ENCODE data around the gene CAMK1G. TPM values are rescaled to one million over a fixed set of nuclear protein-coding genes. Genes with fewer than 3 reads are reported as not detected.

Gene CAMK1G
- total and polyA plus RNA-seq, 2 experiments from 2014 or later, result 0.32 to 0.76 TPM

- no peak for ATAC-seq
- H3K27ac ChIP-seq (ENCODE audit: low read depth), result no peak overlapping the region
- no peaks in the 10 kb centered on the region; the same call in 2 of the 3 replicates for H3K9me3 Mint-ChIP-seq
These were observed 25.7 kb downstream of the CAMK1G start for GRCh38 chr1:209609041-209609790.

More at GRCh38 chr1:209609041-209609790, 25.7 kb downstream of the CAMK1G start:
- Histone ChIP-seq H3K4me3 (no peak overlapping the region), H3K4me2 (no peak overlapping the region), H2AFZ (no peak overlapping the region), H4K20me1 (replicated peaks; ENCODE audit: insufficient read depth) (no peaks in the 10 kb centered on the region), H3F3A (replicated peaks; ENCODE audit: low read depth) (no peaks in the 10 kb centered on the region), H3K9me2 (ENCODE audit: insufficient read depth) (no peaks in the 10 kb centered on the region), H3K4me1 (ENCODE audit: insufficient read depth) (no peaks in the 10 kb centered on the region), H3K36me3 (ENCODE audit: insufficient read depth) (no peaks in the 10 kb centered on the region), H3K79me2 (replicated peaks; ENCODE audit: insufficient read depth) (no peaks in the 10 kb centered on the region), H3K27me3 (ENCODE audit: insufficient read depth) (no peaks in the 10 kb centered on the region)
- no peaks in the 10 kb centered on the region for H3K4me1 Mint-ChIP-seq
- no peak overlapping the region for H3K4me3 Mint-ChIP-seq
- H3K36me3 Mint-ChIP-seq (ENCODE audit: low read depth), result no peaks in the 10 kb centered on the region
- peaks cover 5% of the 10 kb centered on the region for H3K27me3 Mint-ChIP-seq (ENCODE audit: insufficient read depth, low read depth, poor library complexity)
- DNase-seq (ENCODE audit: low spot score), result no peak
- no peak overlapping the region for H3K27ac Mint-ChIP-seq
- TF ChIP-seq EZH2 (IDR thresholded peaks at IDR 0.05; ENCODE audit: low read depth, unreplicated experiment), result no peak
- no peak for TF ChIP-seq NANOG (IDR thresholded peaks at IDR 0.05; ENCODE audit: borderline replicate concordance)
- no peak for TF ChIP-seq ZNF114 (CRISPR knock-in tag; IDR thresholded peaks at IDR 0.05)
- no peak for TF ChIP-seq STAT1 (IDR thresholded peaks at IDR 0.05; ENCODE audit: unreplicated experiment)
- no peak for TF ChIP-seq REST (IDR thresholded peaks at IDR 0.05; ENCODE audit: unreplicated experiment)
- TF ChIP-seq ZNF331 (CRISPR knock-in tag; IDR thresholded peaks at IDR 0.05; ENCODE audit: low read depth), result no peak
- no peak for TF ChIP-seq JUNB (IDR thresholded peaks at IDR 0.05; ENCODE audit: unreplicated experiment)
- TF ChIP-seq, protein P1, sequence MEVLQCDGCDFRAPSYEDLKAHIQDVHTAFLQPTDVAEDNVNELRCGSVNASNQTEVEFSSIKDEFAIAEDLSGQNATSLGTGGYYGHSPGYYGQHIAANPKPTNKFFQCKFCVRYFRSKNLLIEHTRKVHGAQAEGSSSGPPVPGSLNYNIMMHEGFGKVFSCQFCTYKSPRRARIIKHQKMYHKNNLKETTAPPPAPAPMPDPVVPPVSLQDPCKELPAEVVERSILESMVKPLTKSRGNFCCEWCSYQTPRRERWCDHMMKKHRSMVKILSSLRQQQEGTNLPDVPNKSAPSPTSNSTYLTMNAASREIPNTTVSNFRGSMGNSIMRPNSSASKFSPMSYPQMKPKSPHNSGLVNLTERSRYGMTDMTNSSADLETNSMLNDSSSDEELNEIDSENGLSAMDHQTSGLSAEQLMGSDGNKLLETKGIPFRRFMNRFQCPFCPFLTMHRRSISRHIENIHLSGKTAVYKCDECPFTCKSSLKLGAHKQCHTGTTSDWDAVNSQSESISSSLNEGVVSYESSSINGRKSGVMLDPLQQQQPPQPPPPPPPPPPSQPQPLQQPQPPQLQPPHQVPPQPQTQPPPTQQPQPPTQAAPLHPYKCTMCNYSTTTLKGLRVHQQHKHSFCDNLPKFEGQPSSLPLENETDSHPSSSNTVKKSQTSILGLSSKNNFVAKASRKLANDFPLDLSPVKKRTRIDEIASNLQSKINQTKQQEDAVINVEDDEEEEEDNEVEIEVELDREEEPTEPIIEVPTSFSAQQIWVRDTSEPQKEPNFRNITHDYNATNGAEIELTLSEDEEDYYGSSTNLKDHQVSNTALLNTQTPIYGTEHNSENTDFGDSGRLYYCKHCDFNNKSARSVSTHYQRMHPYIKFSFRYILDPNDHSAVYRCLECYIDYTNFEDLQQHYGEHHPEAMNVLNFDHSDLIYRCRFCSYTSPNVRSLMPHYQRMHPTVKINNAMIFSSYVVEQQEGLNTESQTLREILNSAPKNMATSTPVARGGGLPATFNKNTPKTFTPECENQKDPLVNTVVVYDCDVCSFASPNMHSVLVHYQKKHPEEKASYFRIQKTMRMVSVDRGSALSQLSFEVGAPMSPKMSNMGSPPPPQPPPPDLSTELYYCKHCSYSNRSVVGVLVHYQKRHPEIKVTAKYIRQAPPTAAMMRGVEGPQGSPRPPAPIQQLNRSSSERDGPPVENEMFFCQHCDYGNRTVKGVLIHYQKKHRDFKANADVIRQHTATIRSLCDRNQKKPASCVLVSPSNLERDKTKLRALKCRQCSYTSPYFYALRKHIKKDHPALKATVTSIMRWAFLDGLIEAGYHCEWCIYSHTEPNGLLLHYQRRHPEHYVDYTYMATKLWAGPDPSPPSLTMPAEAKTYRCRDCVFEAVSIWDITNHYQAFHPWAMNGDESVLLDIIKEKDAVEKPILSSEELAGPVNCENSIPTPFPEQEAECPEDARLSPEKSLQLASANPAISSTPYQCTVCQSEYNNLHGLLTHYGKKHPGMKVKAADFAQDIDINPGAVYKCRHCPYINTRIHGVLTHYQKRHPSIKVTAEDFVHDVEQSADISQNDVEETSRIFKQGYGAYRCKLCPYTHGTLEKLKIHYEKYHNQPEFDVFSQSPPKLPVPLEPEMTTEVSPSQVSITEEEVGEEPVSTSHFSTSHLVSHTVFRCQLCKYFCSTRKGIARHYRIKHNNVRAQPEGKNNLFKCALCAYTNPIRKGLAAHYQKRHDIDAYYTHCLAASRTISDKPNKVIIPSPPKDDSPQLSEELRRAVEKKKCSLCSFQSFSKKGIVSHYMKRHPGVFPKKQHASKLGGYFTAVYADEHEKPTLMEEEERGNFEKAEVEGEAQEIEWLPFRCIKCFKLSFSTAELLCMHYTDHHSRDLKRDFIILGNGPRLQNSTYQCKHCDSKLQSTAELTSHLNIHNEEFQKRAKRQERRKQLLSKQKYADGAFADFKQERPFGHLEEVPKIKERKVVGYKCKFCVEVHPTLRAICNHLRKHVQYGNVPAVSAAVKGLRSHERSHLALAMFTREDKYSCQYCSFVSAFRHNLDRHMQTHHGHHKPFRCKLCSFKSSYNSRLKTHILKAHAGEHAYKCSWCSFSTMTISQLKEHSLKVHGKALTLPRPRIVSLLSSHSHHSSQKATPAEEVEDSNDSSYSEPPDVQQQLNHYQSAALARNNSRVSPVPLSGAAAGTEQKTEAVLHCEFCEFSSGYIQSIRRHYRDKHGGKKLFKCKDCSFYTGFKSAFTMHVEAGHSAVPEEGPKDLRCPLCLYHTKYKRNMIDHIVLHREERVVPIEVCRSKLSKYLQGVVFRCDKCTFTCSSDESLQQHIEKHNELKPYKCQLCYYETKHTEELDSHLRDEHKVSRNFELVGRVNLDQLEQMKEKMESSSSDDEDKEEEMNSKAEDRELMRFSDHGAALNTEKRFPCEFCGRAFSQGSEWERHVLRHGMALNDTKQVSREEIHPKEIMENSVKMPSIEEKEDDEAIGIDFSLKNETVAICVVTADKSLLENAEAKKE (CRISPR knock-in tag; IDR thresholded peaks at IDR 0.05), result no peak
- no peak for TF ChIP-seq CREB1 (CRISPR knock-in tag; IDR thresholded peaks at IDR 0.05; ENCODE audit: low read depth)
- no peak for TF ChIP-seq POLR2AphosphoS5 (IDR thresholded peaks at IDR 0.05; ENCODE audit: low read depth)
- TF ChIP-seq CTCF (conservative IDR thresholded peaks at IDR 0.05; ENCODE audit: low read depth in 2 of 2), result no peak
- no peak for TF ChIP-seq EZH2phosphoT487 (IDR thresholded peaks at IDR 0.05; ENCODE audit: unreplicated experiment)
